SK-N-SH (cell line): ENCODE results near the gene VWA3B.
"Not testable (repeated sequence)": the region's sequence is repeated elsewhere in the genome, so short reads cannot be mapped to it uniquely, and the experiment has no call there.

Experiments used
- CTCF ChIP-seq: fragments of 200-600 bp; sonication (generic); IDR thresholded peaks from 2 replicates; pipeline ENCODE4 v1.6.1; 2017; ENCODE audit warnings: antibody characterized with exemption, mild to moderate bottlenecking, moderate library complexity
- ELF1 ChIP-seq: IDR thresholded peaks from 2 replicates; pipeline ENCODE4 v1.4.0; 2012
- EP300 ChIP-seq, 2 experiments: IDR thresholded peaks; 2 replicates each; pipeline versions ENCODE4 v1.4.0 to v1.6.1; 2012; ENCODE audit warnings: borderline replicate concordance in 1 of 2, low read depth in 1 of 2, low read length in 1 of 2
- JUND ChIP-seq: IDR thresholded peaks from 2 replicates; pipeline ENCODE4 v1.4.0; 2012
- RXRA ChIP-seq: IDR thresholded peaks from 2 replicates; pipeline ENCODE4 v1.4.0; 2012; ENCODE audit warnings: low read depth, mild to moderate bottlenecking, borderline replicate concordance
- TAF1 ChIP-seq: IDR thresholded peaks from 2 replicates; pipeline ENCODE4 v1.6.1; 2012; ENCODE audit warnings: low read depth, mild to moderate bottlenecking, low read length, moderate library complexity, borderline replicate concordance
- TCF12 ChIP-seq: IDR thresholded peaks from 2 replicates; pipeline ENCODE4 v1.4.0; 2012

GRCh38 chr2:98268225-98268624 lies 181.3 kb downstream of the VWA3B start:
- not testable (repeated sequence) for TF ChIP-seq TCF12; JUND; TAF1; RXRA; CTCF; EP300 (IDR thresholded peaks at IDR 0.05; ENCODE audit: borderline replicate concordance in 1 of 2, low read depth in 1 of 2, low read length in 1 of 2); ELF1
